Adrenal gland (tissue), 5 donors: ENCODE results near the gene DHX29.
"Not testable (repeated sequence)": the region's sequence is repeated elsewhere in the genome, so short reads cannot be mapped to it uniquely, and the experiment has no call there.

Experiments
- CTCF ChIP-seq, 6 experiments: fragments of 450-650 bp in 4 of 6; fragments of 200-600 bp in 2 of 6; sonication (generic) in 1 of 6; IDR thresholded peaks; 1 replicate in 5 of 6; 2 replicates in 1 of 6; pipeline versions ENCODE4 v1.5.1 to v1.8.0; 2016 to 2021; ENCODE audit warnings: antibody characterized with exemption in 6 of 6, mild to moderate bottlenecking in 2 of 6, moderate library complexity in 1 of 6
- POLR2A ChIP-seq, 2 donors: fragments of 450-650 bp; IDR thresholded peaks; one replicate each; pipeline ENCODE4 v1.6.1; 2017; ENCODE audit warnings: antibody characterized with exemption in 2 of 2, mild to moderate bottlenecking in 2 of 2, moderate library complexity in 1 of 2
- donor health status: DM: no; HTN: no; CAD: no.

GRCh38 chr5:55318237-55318636, 10.7 kb upstream of the DHX29 start:
- TF ChIP-seq CTCF, POLR2A (IDR thresholded peaks at IDR 0.05): not testable (repeated sequence)
